H9 (cell line): ENCODE results near the gene GNMT. TPM values are rescaled to one million over a fixed set of nuclear protein-coding genes. Genes with fewer than 3 reads are reported as not detected.

Source experiments
- DNase-seq: peaks from one replicate; pipeline ENCODE4 v3.0.0-alpha.2; 2017
- H2AFZ ChIP-seq: one replicate; pipeline ENCODE4 v1.6.1; 2013; ENCODE audit warnings: mild to moderate bottlenecking, low read length, control low read depth, moderate library complexity
- H2AK5ac ChIP-seq: 2 replicates; pipeline ENCODE4 v1.6.1; 2013; ENCODE audit warnings: low read length, control low read depth, mixed read lengths; ENCODE audit not compliant: insufficient read length
- H2BK120ac ChIP-seq: one replicate; pipeline ENCODE4 v1.6.1; 2013; ENCODE audit warnings: low read depth, mild to moderate bottlenecking, low read length, control low read depth, inconsistent platforms; ENCODE audit not compliant: poor library complexity, severe bottlenecking
- H2BK12ac ChIP-seq: 2 replicates; pipeline ENCODE4 v1.6.1; 2013; ENCODE audit warnings: low read length, control low read depth, mixed read lengths, low read depth; ENCODE audit not compliant: insufficient read length
- H2BK15ac ChIP-seq: 2 replicates; pipeline ENCODE4 v1.6.1; 2013; ENCODE audit warnings: low read depth, low read length, control low read depth
- H2BK20ac ChIP-seq: one replicate; pipeline ENCODE4 v1.6.1; 2013; ENCODE audit warnings: low read depth, mild to moderate bottlenecking, low read length, control low read depth, inconsistent platforms; ENCODE audit not compliant: poor library complexity, severe bottlenecking
- H2BK5ac ChIP-seq: 2 replicates; pipeline ENCODE4 v1.6.1; 2013; ENCODE audit warnings: low read length, control low read depth, mixed read lengths; ENCODE audit not compliant: insufficient read length
- H3K14ac ChIP-seq: 2 replicates; pipeline ENCODE4 v1.6.1; 2013; ENCODE audit warnings: low read length, control low read depth; ENCODE audit not compliant: insufficient read depth
- H3K18ac ChIP-seq: 2 replicates; pipeline ENCODE4 v1.6.1; 2013; ENCODE audit warnings: low read depth, mild to moderate bottlenecking, mixed read lengths, low read length, control low read depth; ENCODE audit not compliant: insufficient read length
- H3K23ac ChIP-seq: 2 replicates; pipeline ENCODE4 v1.6.1; 2013; ENCODE audit warnings: low read length, control low read depth, mixed read lengths, low read depth; ENCODE audit not compliant: insufficient read length
- H3K23me2 ChIP-seq: 2 replicates; pipeline ENCODE4 v1.6.1; 2013; ENCODE audit warnings: low read depth, mild to moderate bottlenecking, mixed read lengths, low read length, control low read depth; ENCODE audit not compliant: insufficient read length, poor library complexity, severe bottlenecking
- H3K27ac ChIP-seq: 2 replicates; pipeline ENCODE4 v1.5.1; 2013; ENCODE audit warnings: low read length, control low read depth, mixed read lengths, low read depth; ENCODE audit not compliant: insufficient read length
- H3K27me3 ChIP-seq: 2 replicates; pipeline ENCODE4 v1.6.1; 2013; ENCODE audit warnings: low read length, control low read depth, inconsistent platforms; ENCODE audit not compliant: insufficient read depth
- H3K4ac ChIP-seq: 2 replicates; pipeline ENCODE4 v1.6.1; 2013; ENCODE audit warnings: low read depth, mild to moderate bottlenecking, control low read depth, inconsistent platforms, low read length, moderate library complexity
- H3K4me1 ChIP-seq: 2 replicates; pipeline ENCODE4 v1.6.1; 2013; ENCODE audit warnings: low read length, control low read depth, inconsistent platforms; ENCODE audit not compliant: insufficient read depth
- H3K4me2 ChIP-seq: 2 replicates; pipeline ENCODE4 v1.6.1; 2013; ENCODE audit warnings: low read length, control low read depth, mixed read lengths; ENCODE audit not compliant: insufficient read length, insufficient read depth
- H3K56ac ChIP-seq: 2 replicates; pipeline ENCODE4 v1.6.1; 2013; ENCODE audit warnings: low read depth, mild to moderate bottlenecking, mixed read lengths, low read length, control low read depth; ENCODE audit not compliant: insufficient read length
- H3K79me1 ChIP-seq: 2 replicates; pipeline ENCODE4 v1.6.1; 2013; ENCODE audit warnings: low read depth, mild to moderate bottlenecking, moderate library complexity, low read length, control low read depth, inconsistent platforms; ENCODE audit not compliant: insufficient read depth, poor library complexity, severe bottlenecking
- H3K79me2 ChIP-seq: 2 replicates; pipeline ENCODE4 v1.6.1; 2013; ENCODE audit warnings: low read length, control low read depth, inconsistent platforms; ENCODE audit not compliant: insufficient read depth
- H3K9ac ChIP-seq: 2 replicates; pipeline ENCODE4 v1.6.1; 2013; ENCODE audit warnings: low read length, control low read depth, mixed read lengths; ENCODE audit not compliant: insufficient read length; ENCODE audit errors: extremely low read depth
- H3K9me3 ChIP-seq: one replicate; pipeline ENCODE4 v1.6.1; 2013; ENCODE audit warnings: low read depth, low read length, inconsistent platforms; ENCODE audit not compliant: control insufficient read depth
- H3T11ph ChIP-seq: one replicate; pipeline ENCODE4 v1.6.1; 2013; ENCODE audit warnings: mild to moderate bottlenecking, low read length, control low read depth, inconsistent platforms
- H4K20me1 ChIP-seq: one replicate; pipeline ENCODE4 v1.6.1; 2013; ENCODE audit not compliant: control insufficient read depth, insufficient read length, insufficient read depth
- H4K5ac ChIP-seq: 2 replicates; pipeline ENCODE4 v1.6.1; 2013; ENCODE audit warnings: low read depth, mild to moderate bottlenecking, mixed read lengths, low read length, control low read depth; ENCODE audit not compliant: insufficient read length
- H4K8ac ChIP-seq: replicated peaks from 2 replicates; pipeline ENCODE4 v1.6.1; 2013; ENCODE audit warnings: low read length, control low read depth, mixed read lengths, low read depth; ENCODE audit not compliant: insufficient read length
- H4K91ac ChIP-seq: 2 replicates; pipeline ENCODE4 v1.6.1; 2013; ENCODE audit warnings: low read depth, mild to moderate bottlenecking, moderate library complexity, mixed read lengths, low read length, control low read depth; ENCODE audit not compliant: insufficient read length
- H3K27ac Mint-ChIP-seq, 3 experiments: 2 replicates in 2 of 3; 3 replicates in 1 of 3; pipeline ENCODE4 v1.8.0; 2020 to 2021; ENCODE audit warnings: mixed read lengths in 3 of 3, mild to moderate bottlenecking in 1 of 3, moderate library complexity in 1 of 3
- H3K27me3 Mint-ChIP-seq: 2 replicates; pipeline ENCODE4 v1.8.0; 2021; ENCODE audit warnings: low read depth, mild to moderate bottlenecking, moderate library complexity, mixed read lengths
- H3K36me3 Mint-ChIP-seq, 3 experiments: 2 replicates in 2 of 3; 3 replicates in 1 of 3; pipeline ENCODE4 v1.8.0; 2020 to 2021; ENCODE audit warnings: low read depth in 3 of 3, mixed read lengths in 3 of 3; ENCODE audit not compliant: insufficient read depth in 1 of 3
- H3K4me1 Mint-ChIP-seq, 2 experiments: 2 replicates each; pipeline ENCODE4 v1.8.0; 2020; ENCODE audit warnings: mixed read lengths in 2 of 2
- H3K4me3 Mint-ChIP-seq, 2 experiments: 2 replicates in 1 of 2; 3 replicates in 1 of 2; pipeline ENCODE4 v1.8.0; 2020 to 2021; ENCODE audit warnings: mild to moderate bottlenecking in 2 of 2, mixed read lengths in 2 of 2, moderate library complexity in 1 of 2
- H3K9me3 Mint-ChIP-seq, 2 experiments: 2 replicates in 1 of 2; 3 replicates in 1 of 2; pipeline ENCODE4 v1.8.0; 2020; ENCODE audit warnings: mild to moderate bottlenecking in 2 of 2, mixed read lengths in 2 of 2, moderate library complexity in 1 of 2
- WGBS: extraction: QIAGEN DNeasy Blood & Tissue Kit; methylation state at CpG from one replicate; pipeline ENCODE4 v1.1.7; 2013; ENCODE audit warnings: missing lambda C conversion rate, low lambda C conversion rate, mixed read lengths; ENCODE audit not compliant: insufficient read length; ENCODE audit errors: extremely low coverage; 5-methylcytosine and 5-hydroxymethylcytosine counted together
- total RNA-seq: library from RNA; stranded (reverse); gene quantifications from 2 replicates; pipeline ENCODE4 v1.2.1, GENCODE V29; 2021
- TF ChIP-seq, protein P1 (sequence below): fragments of 200-600 bp; sonication (generic); conservative IDR thresholded peaks from 3 replicates; pipeline ENCODE4 v1.8.0; 2021; ENCODE audit warnings: antibody characterized with exemption, mild to moderate bottlenecking

Gene GNMT
- total RNA-seq, 1 experiment from 2014 or later, result 1.1 TPM

DNA sequence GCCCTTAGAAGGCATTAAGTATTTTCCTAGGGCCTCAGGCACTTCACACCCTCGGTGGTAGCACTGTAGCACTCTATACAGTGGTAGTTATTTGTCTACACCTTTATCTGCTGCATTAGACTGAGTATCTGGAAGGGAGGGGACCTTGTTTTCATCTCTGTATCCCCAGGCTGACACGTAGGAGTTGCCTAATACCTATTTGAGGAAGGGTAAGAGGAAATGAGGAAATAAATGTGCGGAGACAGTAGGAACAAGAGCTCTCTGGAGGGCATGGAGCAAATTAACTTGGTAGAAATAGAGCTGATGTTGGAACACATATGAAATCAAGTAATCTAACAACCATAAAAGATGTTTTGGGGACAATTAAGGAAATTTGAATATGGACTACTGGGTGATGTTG, 27.3 kb upstream of the GNMT start:
- TF ChIP-seq, protein P1, sequence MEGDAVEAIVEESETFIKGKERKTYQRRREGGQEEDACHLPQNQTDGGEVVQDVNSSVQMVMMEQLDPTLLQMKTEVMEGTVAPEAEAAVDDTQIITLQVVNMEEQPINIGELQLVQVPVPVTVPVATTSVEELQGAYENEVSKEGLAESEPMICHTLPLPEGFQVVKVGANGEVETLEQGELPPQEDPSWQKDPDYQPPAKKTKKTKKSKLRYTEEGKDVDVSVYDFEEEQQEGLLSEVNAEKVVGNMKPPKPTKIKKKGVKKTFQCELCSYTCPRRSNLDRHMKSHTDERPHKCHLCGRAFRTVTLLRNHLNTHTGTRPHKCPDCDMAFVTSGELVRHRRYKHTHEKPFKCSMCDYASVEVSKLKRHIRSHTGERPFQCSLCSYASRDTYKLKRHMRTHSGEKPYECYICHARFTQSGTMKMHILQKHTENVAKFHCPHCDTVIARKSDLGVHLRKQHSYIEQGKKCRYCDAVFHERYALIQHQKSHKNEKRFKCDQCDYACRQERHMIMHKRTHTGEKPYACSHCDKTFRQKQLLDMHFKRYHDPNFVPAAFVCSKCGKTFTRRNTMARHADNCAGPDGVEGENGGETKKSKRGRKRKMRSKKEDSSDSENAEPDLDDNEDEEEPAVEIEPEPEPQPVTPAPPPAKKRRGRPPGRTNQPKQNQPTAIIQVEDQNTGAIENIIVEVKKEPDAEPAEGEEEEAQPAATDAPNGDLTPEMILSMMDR, result no peak
- Histone ChIP-seq H3K14ac (no peak overlapping the region), H3K9ac (no peak overlapping the region), H2BK20ac (no peak overlapping the region), H3T11ph (no peak overlapping the region), H4K20me1 (no peaks in the 10 kb centered on the region), H3K9me3 (no peaks in the 10 kb centered on the region), H3K18ac (no peak overlapping the region), H3K23ac (no peak overlapping the region), H3K4me1 (no peaks in the 10 kb centered on the region; the same call in 1 of the 2 replicates), H3K79me1 (no peaks in the 10 kb centered on the region), H2BK12ac (no peak overlapping the region), H2AK5ac (no peak overlapping the region), H4K8ac (no peak overlapping the region), H3K27me3 (no peaks in the 10 kb centered on the region), H3K56ac (no peak overlapping the region), H2AFZ (no peak overlapping the region), H3K23me2 (peaks cover 18% of the 10 kb centered on the region), H3K4ac (no peak overlapping the region), H2BK15ac (no peak overlapping the region), H2BK5ac (no peak overlapping the region), H2BK120ac (no peak overlapping the region), H3K4me2 (no peak overlapping the region), H3K79me2 (peaks cover 2% of the 10 kb centered on the region; the same call in 1 of the 2 replicates), H4K5ac (no peak overlapping the region), H4K91ac (no peak overlapping the region), H3K27ac (no peak overlapping the region)
- WGBS, result no CpG with 5 or more reads among the region's 3 CpGs
- H3K4me3 Mint-ChIP-seq, result no peak overlapping the region
- no peaks in the 10 kb centered on the region for H3K27me3 Mint-ChIP-seq
- H3K9me3 Mint-ChIP-seq, result no peaks in the 10 kb centered on the region
- peaks cover 24 to 28% of the 10 kb centered on the region in 2 experiments for H3K4me1 Mint-ChIP-seq
- no peak for DNase-seq
- no peak overlapping the region for H3K27ac Mint-ChIP-seq
- H3K36me3 Mint-ChIP-seq, result peaks cover 36 to 71% (median 58%) of the 10 kb centered on the region in 3 experiments
